GM23338 (cell line): ENCODE results near the gene MEIOSIN. TPM values are rescaled to one million over a fixed set of nuclear protein-coding genes. Genes with fewer than 3 reads are reported as not detected.

ENCODE experiments used
- ATAC-seq: fragments of 200-7000 bp; cut with Tn5 transposase; 3 replicates; pipeline ENCODE4 v1.9.1; 2020
- DNase-seq: peaks from one replicate; pipeline ENCODE4 v3.0.0-alpha.2; 2015; ENCODE audit warnings: low spot score
- H2AFZ ChIP-seq: fragments of 200-600 bp; sonication (generic); 2 replicates; pipeline ENCODE4 v1.8.0; 2016; ENCODE audit warnings: antibody characterized with exemption, mild to moderate bottlenecking, moderate library complexity
- H3F3A ChIP-seq: fragments of 200-600 bp; sonication (generic); replicated peaks from 2 replicates; pipeline ENCODE4 v1.8.0; 2017; ENCODE audit warnings: antibody characterized with exemption, mixed run types, low read depth
- H3K27ac ChIP-seq: fragments of 200-600 bp; sonication (generic); 2 replicates; pipeline ENCODE4 v1.6.1; 2016; ENCODE audit warnings: low read depth
- H3K27me3 ChIP-seq: fragments of 200-600 bp; sonication (generic); 2 replicates; pipeline ENCODE4 v1.8.0; 2016; ENCODE audit warnings: mild to moderate bottlenecking, mixed run types, moderate library complexity; ENCODE audit not compliant: insufficient read depth
- H3K36me3 ChIP-seq: fragments of 200-600 bp; sonication (generic); 2 replicates; pipeline ENCODE4 v1.8.0; 2016; ENCODE audit warnings: mild to moderate bottlenecking; ENCODE audit not compliant: insufficient read depth
- H3K4me1 ChIP-seq: fragments of 200-600 bp; sonication (generic); 2 replicates; pipeline ENCODE4 v1.8.0; 2016; ENCODE audit warnings: mild to moderate bottlenecking, moderate library complexity; ENCODE audit not compliant: insufficient read depth
- H3K4me2 ChIP-seq: fragments of 200-600 bp; sonication (generic); 2 replicates; pipeline ENCODE4 v1.7.1; 2017; ENCODE audit warnings: mixed run types
- H3K4me3 ChIP-seq: fragments of 200-600 bp; sonication (generic); 2 replicates; pipeline ENCODE4 v1.6.1; 2016; ENCODE audit warnings: mixed run types
- H3K79me2 ChIP-seq: fragments of 200-600 bp; sonication (generic); replicated peaks from 2 replicates; pipeline ENCODE4 v1.8.0; 2017; ENCODE audit warnings: mild to moderate bottlenecking; ENCODE audit not compliant: insufficient read depth
- H3K9me2 ChIP-seq: fragments of 200-600 bp; sonication (generic); 2 replicates; pipeline ENCODE4 v1.8.0; 2017; ENCODE audit not compliant: insufficient read depth
- H4K20me1 ChIP-seq: fragments of 200-600 bp; sonication (generic); replicated peaks from 2 replicates; pipeline ENCODE4 v1.8.0; 2017; ENCODE audit warnings: mild to moderate bottlenecking; ENCODE audit not compliant: insufficient read depth
- H3K27ac Mint-ChIP-seq: 2 replicates; pipeline ENCODE4 v1.8.0; 2020; ENCODE audit warnings: inconsistent platforms, mild to moderate bottlenecking, moderate library complexity, mixed read lengths
- H3K27me3 Mint-ChIP-seq: 3 replicates; pipeline ENCODE4 v1.8.0; 2022; ENCODE audit warnings: low read depth, mild to moderate bottlenecking, moderate library complexity, mixed read lengths, inconsistent platforms; ENCODE audit not compliant: insufficient read depth, poor library complexity
- H3K36me3 Mint-ChIP-seq: 3 replicates; pipeline ENCODE4 v1.8.0; 2021; ENCODE audit warnings: low read depth, mild to moderate bottlenecking, inconsistent platforms, moderate library complexity, mixed read lengths
- H3K4me1 Mint-ChIP-seq: 3 replicates; pipeline ENCODE4 v1.8.0; 2020; ENCODE audit warnings: mild to moderate bottlenecking, inconsistent platforms, mixed read lengths
- H3K4me3 Mint-ChIP-seq: 3 replicates; pipeline ENCODE4 v1.8.0; 2021; ENCODE audit warnings: moderate library complexity, mild to moderate bottlenecking, inconsistent platforms, mixed read lengths
- H3K9me3 Mint-ChIP-seq: 3 replicates; pipeline ENCODE4 v1.8.0; 2020; ENCODE audit warnings: moderate library complexity, mild to moderate bottlenecking, inconsistent platforms, mixed read lengths
- EZH2phosphoT487 ChIP-seq: fragments of 200-600 bp; sonication (generic); IDR thresholded peaks from one replicate; pipeline ENCODE4 v1.8.1; 2018; ENCODE audit warnings: antibody characterized with exemption; ENCODE audit not compliant: unreplicated experiment
- JUNB ChIP-seq: IDR thresholded peaks from one replicate; pipeline ENCODE4 v1.6.1; 2016; ENCODE audit warnings: antibody characterized with exemption; ENCODE audit not compliant: unreplicated experiment
- NANOG ChIP-seq: IDR thresholded peaks from 2 replicates; pipeline ENCODE4 v1.6.1; 2016; ENCODE audit warnings: antibody characterized with exemption, borderline replicate concordance
- POLR2AphosphoS5 ChIP-seq: IDR thresholded peaks from 2 replicates; pipeline ENCODE4 v1.6.1; 2016; ENCODE audit warnings: antibody characterized with exemption, low read depth
- STAT1 ChIP-seq: IDR thresholded peaks from one replicate; pipeline ENCODE4 v1.6.1; 2016; ENCODE audit warnings: antibody characterized with exemption; ENCODE audit not compliant: unreplicated experiment
- ZNF114 ChIP-seq: fragments of 250-450 bp; sonication (Bioruptor Pico); IDR thresholded peaks from 2 replicates; pipeline ENCODE4 v1.5.0; 2020; ENCODE audit warnings: mild to moderate bottlenecking, moderate library complexity
- ZNF331 ChIP-seq: fragments of 250-450 bp; sonication (Bioruptor Pico); IDR thresholded peaks from 2 replicates; pipeline ENCODE4 v1.5.0; 2020; ENCODE audit warnings: low read depth, mild to moderate bottlenecking, moderate library complexity
- ZNF462 ChIP-seq: fragments of 250-450 bp; sonication (Bioruptor Pico); IDR thresholded peaks from 2 replicates; pipeline ENCODE4 v1.5.0; 2020; ENCODE audit warnings: mild to moderate bottlenecking, moderate library complexity
- polyA plus RNA-seq: library from polyadenylated mRNA; unstranded; fragments of >200 nt; fragmentation: Nextera tagmentation; extraction: Ambion mirVana; gene quantifications from 2 replicates; pipeline ENCODE4 v1.2.1, GENCODE V29; 2016
- total RNA-seq: library from RNA; depleted of rRNA; stranded (reverse); fragments of >200 nt; shearing (Covaris generic); gene quantifications from 2 replicates; pipeline ENCODE4 v1.2.3, GENCODE V29; 2014

Gene MEIOSIN
- total and polyA plus RNA-seq, 2 experiments from 2014 or later = 0.21 to 0.28 TPM

DNA sequence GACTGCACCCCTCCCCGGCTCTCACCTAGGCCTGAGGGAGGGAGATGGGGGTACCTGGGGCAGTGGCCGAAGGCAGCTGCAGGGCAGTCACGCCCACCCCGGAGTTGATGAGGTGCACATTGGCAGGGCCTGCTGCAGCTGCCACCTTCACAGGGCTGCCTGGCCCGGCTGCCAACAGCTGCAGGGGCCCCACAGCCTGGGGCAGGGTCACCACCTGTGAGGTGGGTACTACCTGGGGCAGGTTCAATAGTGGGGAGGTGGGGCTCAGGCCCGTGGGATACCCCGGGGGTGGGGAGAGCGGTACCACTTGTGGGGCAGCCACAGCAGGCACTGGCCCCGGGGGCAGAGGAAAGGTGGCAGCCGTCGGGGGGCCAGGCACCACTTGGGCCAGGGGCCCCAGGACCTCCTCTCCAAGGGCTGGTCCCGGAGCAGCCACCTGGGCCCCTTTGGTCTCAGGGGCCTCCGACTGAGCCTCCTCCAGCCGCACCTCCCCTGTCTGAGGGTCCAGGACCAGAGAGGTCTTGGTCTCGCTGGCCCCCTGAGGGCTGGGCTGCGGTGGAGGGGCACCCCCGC is 33.1 kb downstream of the MEIOSIN start (continued):
- TF ChIP-seq ZNF462 (no peak), NANOG (no peak)

DNA sequence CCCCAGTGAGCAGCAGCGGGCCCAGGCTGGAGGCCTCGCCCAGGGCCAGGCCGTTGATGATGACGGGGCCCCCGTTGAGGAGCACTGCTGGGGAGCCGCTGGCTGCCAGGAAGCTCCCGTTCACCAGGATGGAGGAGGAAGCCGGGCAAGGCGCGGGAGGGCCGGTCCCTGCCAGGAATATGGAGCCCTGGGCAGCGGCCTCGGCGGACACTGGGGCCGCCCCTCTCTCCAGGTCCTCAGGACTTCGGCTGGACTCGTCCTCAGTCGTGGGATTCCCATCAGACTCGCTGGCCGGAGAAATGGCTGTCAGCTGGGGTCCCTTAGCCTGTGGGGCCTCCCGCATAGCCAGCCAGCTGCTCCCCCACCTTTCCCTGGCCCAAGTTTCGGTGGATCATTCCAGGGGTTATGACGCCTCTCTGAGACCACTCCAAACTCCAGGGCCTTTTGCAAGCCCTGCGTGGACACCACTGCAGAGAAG is 33.7 kb downstream of the MEIOSIN start:
- Histone ChIP-seq H3K79me2 (no peaks in the 10 kb centered on the region), H3K9me2 (no peaks in the 10 kb centered on the region), H3K4me3 (peak overlapping the region; percentile 83), H4K20me1 (no peaks in the 10 kb centered on the region; the same call in 1 of the 2 replicates), H2AFZ (no peak overlapping the region), H3K27me3 (no peaks in the 10 kb centered on the region), H3K27ac (no peak overlapping the region), H3F3A (peaks cover 18% of the 10 kb centered on the region), H3K36me3 (no peaks in the 10 kb centered on the region), H3K4me2 (peak overlapping the region; percentile 94), H3K4me1 (peaks cover 40% of the 10 kb centered on the region)
- Mint-ChIP-seq H3K4me1 (peaks cover 28% of the 10 kb centered on the region), H3K4me3 (peak overlapping the region; percentile 86), H3K9me3 (no peaks in the 10 kb centered on the region), H3K36me3 (peaks cover 4% of the 10 kb centered on the region; the same call in 2 of the 3 replicates), H3K27ac (no peak overlapping the region), H3K27me3 (peaks cover 30% of the 10 kb centered on the region)
- no peak for DNase-seq
- TF ChIP-seq ZNF114 (CRISPR knock-in tag) (no peak), ZNF462 (no peak), POLR2AphosphoS5 (no peak), NANOG (no peak), EZH2phosphoT487 (no peak), ZNF331 (no peak), JUNB (no peak), STAT1 (no peak)
- no peak for ATAC-seq
